Duodenal mucosa (tissue), 2 donors: ENCODE results near the gene COL1A1.

ENCODE experiments used
- H3K27ac ChIP-seq: one replicate; pipeline ENCODE4 v1.7.0; 2013; ENCODE audit warnings: low read depth, low read length
- H3K27me3 ChIP-seq, 2 donors: one replicate each; pipeline ENCODE4 v1.7.0; 2013; ENCODE audit warnings: low read length in 2 of 2, control low read depth in 1 of 2; ENCODE audit not compliant: insufficient read depth in 2 of 2, control insufficient read depth in 1 of 2
- H3K36me3 ChIP-seq, 2 donors: one replicate each; pipeline ENCODE4 v1.7.0; 2013; ENCODE audit warnings: low read length in 2 of 2, control low read depth in 1 of 2; ENCODE audit not compliant: insufficient read depth in 2 of 2, control insufficient read depth in 1 of 2
- H3K4me1 ChIP-seq, 2 donors: one replicate each; pipeline ENCODE4 v1.7.0; 2013; ENCODE audit warnings: low read length in 2 of 2, control low read depth in 1 of 2; ENCODE audit not compliant: insufficient read depth in 2 of 2, control insufficient read depth in 1 of 2
- H3K4me3 ChIP-seq, 2 donors: one replicate each; pipeline ENCODE4 v1.7.0; 2013; ENCODE audit warnings: low read length in 2 of 2, low read depth in 1 of 2
- H3K9ac ChIP-seq, 2 donors: one replicate each; pipeline ENCODE4 v1.7.0; 2013; ENCODE audit warnings: low read length in 2 of 2, low read depth in 1 of 2
- H3K9me3 ChIP-seq, 2 donors: one replicate each; pipeline ENCODE4 v1.7.0; 2013; ENCODE audit warnings: low read length in 2 of 2, control low read depth in 1 of 2; ENCODE audit not compliant: control insufficient read depth in 1 of 2

Gene COL1A1

GRCh38 chr17:50222922-50223321, 21.5 kb upstream of the COL1A1 start:
- Histone ChIP-seq H3K9me3 (peaks cover 0 to 2% of the 10 kb centered on the region in 2 donors), H3K27ac (no peak overlapping the region), H3K27me3 (no peaks in the 10 kb centered on the region), H3K36me3 (no peaks in the 10 kb centered on the region), H3K9ac (no peak overlapping the region), H3K4me3 (no peak overlapping the region), H3K4me1 (no peaks in the 10 kb centered on the region)

- H3K36me3 ChIP-seq = no peaks in the 10 kb centered on the region
- H3K27me3 ChIP-seq = no peaks in the 10 kb centered on the region
- H3K9ac ChIP-seq = no peak overlapping the region
- no peak overlapping the region for H3K4me3 ChIP-seq
- H3K4me1 ChIP-seq = no peaks in the 10 kb centered on the region
- no peak overlapping the region for H3K27ac ChIP-seq
- peaks cover 0 to 2% of the 10 kb centered on the region in 2 donors for H3K9me3 ChIP-seq
Measured at GRCh38 chr17:50221864-50222545, 20.6 kb upstream of the COL1A1 start.

- Histone ChIP-seq H3K27me3 (no peaks in the 10 kb centered on the region), H3K36me3 (no peaks in the 10 kb centered on the region), H3K4me3 (no peak overlapping the region), H3K27ac (no peak overlapping the region), H3K9ac (no peak overlapping the region), H3K4me1 (no peaks in the 10 kb centered on the region), H3K9me3 (no peaks in the 10 kb centered on the region)
Measured at GRCh38 chr17:50221266-50221863, 19.9 kb upstream of the COL1A1 start.

DNA sequence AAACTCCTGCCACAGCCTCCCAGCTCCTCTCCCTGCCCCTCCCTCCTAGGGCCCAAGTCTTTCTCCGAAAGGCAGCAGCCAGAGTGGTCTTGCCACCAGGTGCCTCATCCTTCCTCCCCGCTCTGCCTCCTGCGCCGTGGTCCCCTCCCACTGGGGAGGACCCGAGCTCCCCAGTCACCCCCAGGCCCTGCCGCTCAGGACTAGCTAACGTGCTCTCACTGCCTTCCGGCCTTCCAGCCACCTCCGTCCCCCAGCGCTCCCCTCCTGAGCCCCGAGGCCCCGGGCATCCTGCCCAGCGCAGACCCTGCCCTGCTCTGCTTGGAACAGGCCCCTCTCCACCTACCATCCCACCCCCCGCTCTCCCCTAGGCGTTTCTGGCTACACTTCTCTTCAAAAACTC, 19.4 kb upstream of the COL1A1 start:
- Histone ChIP-seq H3K27ac (no peak overlapping the region), H3K36me3 (no peaks in the 10 kb centered on the region), H3K27me3 (no peaks in the 10 kb centered on the region), H3K4me1 (no peaks in the 10 kb centered on the region), H3K9me3 (no peaks in the 10 kb centered on the region), H3K9ac (no peak overlapping the region), H3K4me3 (no peak overlapping the region)

DNA sequence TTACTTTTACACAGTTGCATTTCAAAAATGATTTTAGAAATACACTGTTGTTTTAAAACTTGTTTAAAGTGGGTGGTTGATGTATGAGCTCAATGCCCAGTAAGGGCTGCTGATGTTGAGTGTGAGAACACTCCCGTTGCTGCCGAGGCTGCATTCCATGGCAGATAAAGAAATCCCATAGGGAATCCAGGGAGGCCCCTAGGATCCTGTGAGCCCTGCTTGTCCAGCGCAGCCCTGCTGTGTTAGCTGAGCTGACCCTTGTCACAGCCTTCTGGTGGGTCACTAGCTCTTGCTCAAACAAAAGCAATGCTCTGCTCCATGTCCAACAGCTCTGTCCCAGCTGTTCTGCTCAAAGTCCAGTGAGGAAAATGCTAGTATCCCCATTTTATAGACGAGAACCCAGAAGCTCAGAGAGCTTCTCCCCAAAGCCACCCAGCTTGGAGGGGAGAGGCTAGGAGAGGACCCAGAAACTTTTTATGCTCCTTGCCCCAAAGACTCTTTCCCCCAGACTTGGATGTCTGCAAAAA, 18.6 kb upstream of the COL1A1 start:
- Histone ChIP-seq H3K4me1 (no peaks in the 10 kb centered on the region), H3K27me3 (peaks cover 0 to 2% of the 10 kb centered on the region in 2 donors), H3K9ac (no peak overlapping the region), H3K9me3 (no peaks in the 10 kb centered on the region), H3K4me3 (no peak overlapping the region), H3K27ac (no peak overlapping the region), H3K36me3 (no peaks in the 10 kb centered on the region)

DNA sequence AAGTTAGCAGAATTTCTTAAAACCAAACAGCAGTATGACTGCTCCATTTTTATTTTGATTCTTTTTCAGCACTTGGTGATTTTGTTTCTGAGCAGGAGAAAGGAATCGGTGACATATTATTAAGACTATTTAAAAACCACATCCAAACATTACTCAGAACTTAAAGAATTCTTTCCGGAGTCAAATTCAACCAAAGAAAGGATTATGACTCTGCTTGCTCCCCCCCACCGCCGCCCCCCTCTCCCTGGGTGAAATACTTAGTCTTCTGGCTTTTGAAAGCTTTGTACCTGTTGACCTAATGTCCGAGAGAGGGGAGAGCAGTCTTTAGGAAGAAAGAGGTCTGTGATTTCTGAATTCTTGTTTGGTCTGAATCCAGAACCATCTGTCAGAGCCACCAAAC, 17.9 kb upstream of the COL1A1 start:
- Histone ChIP-seq H3K9me3 (no peaks in the 10 kb centered on the region), H3K4me3 (no peak overlapping the region), H3K36me3 (no peaks in the 10 kb centered on the region), H3K27ac (no peak overlapping the region), H3K9ac (no peak overlapping the region), H3K27me3 (peaks cover 0 to 2% of the 10 kb centered on the region in 2 donors), H3K4me1 (no peaks in the 10 kb centered on the region)

DNA sequence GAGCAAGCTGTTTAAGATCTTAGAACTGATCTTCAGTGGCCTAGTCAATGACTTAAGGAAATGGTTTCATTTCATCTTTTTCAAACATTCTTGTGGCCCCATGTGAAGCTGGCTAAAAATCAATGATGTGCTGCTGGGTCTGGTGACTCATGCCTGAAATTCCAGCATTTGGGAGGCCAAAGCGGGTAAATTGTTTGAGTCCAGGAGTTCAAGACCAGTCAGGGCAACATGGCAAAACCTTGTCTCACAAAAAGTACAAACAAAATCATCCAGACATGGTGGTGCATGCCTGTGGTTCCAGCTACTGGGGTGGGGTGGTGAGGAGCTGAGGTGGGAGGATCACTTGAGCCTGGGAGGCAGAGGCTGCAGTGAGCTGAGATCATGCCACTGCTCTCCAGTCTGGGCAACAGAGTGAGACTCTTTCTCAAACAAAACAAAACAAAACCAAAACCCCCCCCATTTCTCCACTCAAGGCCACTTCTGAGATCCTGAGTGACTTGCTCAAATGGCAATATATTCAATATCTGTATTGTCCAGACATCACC, 17.4 kb upstream of the COL1A1 start:
- no peaks in the 10 kb centered on the region for H3K4me1 ChIP-seq
- peaks cover 0 to 2% of the 10 kb centered on the region in 2 donors for H3K27me3 ChIP-seq
- H3K27ac ChIP-seq = peak overlapping the region; percentile 22
- no peak overlapping the region for H3K4me3 ChIP-seq
- no peak overlapping the region for H3K9ac ChIP-seq
- H3K36me3 ChIP-seq = no peaks in the 10 kb centered on the region
- H3K9me3 ChIP-seq = no peaks in the 10 kb centered on the region

GRCh38 chr17:50218071-50218759, 16.8 kb upstream of the COL1A1 start:
- Histone ChIP-seq H3K4me3 (no peak overlapping the region), H3K4me1 (no peaks in the 10 kb centered on the region)

GRCh38 chr17:50217591-50217990, 16.2 kb upstream of the COL1A1 start:
- no peaks in the 10 kb centered on the region for H3K4me1 ChIP-seq

More at GRCh38 chr17:50218071-50218759, 16.8 kb upstream of the COL1A1 start:
- H3K27me3 ChIP-seq = peaks cover 0 to 2% of the 10 kb centered on the region in 2 donors
- no peaks in the 10 kb centered on the region for H3K36me3 ChIP-seq
- no peak overlapping the region for H3K27ac ChIP-seq
- no peak overlapping the region for H3K9ac ChIP-seq
- H3K9me3 ChIP-seq = no peaks in the 10 kb centered on the region

More at GRCh38 chr17:50217591-50217990, 16.2 kb upstream of the COL1A1 start:
- H3K36me3 ChIP-seq = no peaks in the 10 kb centered on the region
- H3K27me3 ChIP-seq = peaks cover 0 to 2% of the 10 kb centered on the region in 2 donors
- no peaks in the 10 kb centered on the region for H3K9me3 ChIP-seq
- H3K9ac ChIP-seq = no peak overlapping the region
- H3K4me3 ChIP-seq = no peak overlapping the region
- no peak overlapping the region for H3K27ac ChIP-seq
